ENCODE measurements around the gene RASA3.

Gene RASA3

GRCh38 chr13:114026481-114026880 is 105.9 kb downstream of the RASA3 start:
- Histone ChIP-seq H3K36me3 (replicated peaks; ENCODE audit: insufficient read depth, low read length) (peaks cover 18% of the 10 kb centered on the region), H3K4me3 (ENCODE audit: low read length) (peak overlapping the region; percentile 55), H3K4me1 (ENCODE audit: low read length) (peaks cover 47% of the 10 kb centered on the region), H3F3A (ENCODE audit: insufficient read depth, low read length) (peaks cover 45% of the 10 kb centered on the region), H2AFZ (ENCODE audit: low read length) (no peak overlapping the region), H3K9me2 (replicated peaks; ENCODE audit: insufficient read depth, low read length) (no peaks in the 10 kb centered on the region), H3K4me2 (ENCODE audit: low read depth, low read length) (peak overlapping the region; percentile 92), H3K27me3 (replicated peaks; ENCODE audit: insufficient read depth, low read length) (no peaks in the 10 kb centered on the region), H4K20me1 (ENCODE audit: insufficient read depth, low read length) (no peaks in the 10 kb centered on the region), H3K79me2 (ENCODE audit: low read length) (peaks cover 76% of the 10 kb centered on the region), H3K27ac (ENCODE audit: low read length) (peak overlapping the region; percentile 99), H3K9ac (ENCODE audit: low read length) (peak overlapping the region; percentile 81), H3K9me3 (replicated peaks; ENCODE audit: insufficient read depth, low read length) (no peaks in the 10 kb centered on the region)
- DNase-seq: no peak
- TF ChIP-seq EZH2 (optimal IDR thresholded peaks at IDR 0.05; ENCODE audit: low read depth, low read length) (no peak), CTCF (IDR thresholded peaks at IDR 0.05; ENCODE audit: low read length) (no peak), EZH2phosphoT487 (IDR thresholded peaks at IDR 0.05; ENCODE audit: low read length) (no peak)

- no peak overlapping the region for H2AFZ ChIP-seq (ENCODE audit: low read length)
- H3K27ac ChIP-seq (ENCODE audit: low read length): peak overlapping the region; percentile 99
- peaks cover 45% of the 10 kb centered on the region for H3F3A ChIP-seq (ENCODE audit: insufficient read depth, low read length)
- TF ChIP-seq EZH2phosphoT487 (IDR thresholded peaks at IDR 0.05; ENCODE audit: low read length) (no peak), EZH2 (optimal IDR thresholded peaks at IDR 0.05; ENCODE audit: low read depth, low read length) (no peak), CTCF (IDR thresholded peaks at IDR 0.05; ENCODE audit: low read length) (no peak)
- peak overlapping the region; percentile 92 for H3K4me2 ChIP-seq (ENCODE audit: low read depth, low read length)
- H3K9me2 ChIP-seq (replicated peaks; ENCODE audit: insufficient read depth, low read length): no peaks in the 10 kb centered on the region
- peaks cover 18% of the 10 kb centered on the region for H3K36me3 ChIP-seq (replicated peaks; ENCODE audit: insufficient read depth, low read length)
- H4K20me1 ChIP-seq (ENCODE audit: insufficient read depth, low read length): no peaks in the 10 kb centered on the region
- peaks cover 47% of the 10 kb centered on the region for H3K4me1 ChIP-seq (ENCODE audit: low read length)
- peak; percentile 79 for DNase-seq
- H3K9ac ChIP-seq (ENCODE audit: low read length): peak overlapping the region; percentile 81
- peaks cover 76% of the 10 kb centered on the region for H3K79me2 ChIP-seq (ENCODE audit: low read length)
- peak overlapping the region; percentile 55 for H3K4me3 ChIP-seq (ENCODE audit: low read length)
- H3K27me3 ChIP-seq (replicated peaks; ENCODE audit: insufficient read depth, low read length): no peaks in the 10 kb centered on the region
- no peaks in the 10 kb centered on the region for H3K9me3 ChIP-seq (replicated peaks; ENCODE audit: insufficient read depth, low read length)
Observed at GRCh38 chr13:114025714-114026431, 106.5 kb downstream of the RASA3 start.

GRCh38 chr13:114025405-114025713 is 107.1 kb downstream of the RASA3 start:
- Histone ChIP-seq H3K4me3 (ENCODE audit: low read length) (peak overlapping the region; percentile 39; the same call in 1 of the 2 replicates), H2AFZ (ENCODE audit: low read length) (no peak overlapping the region), H3K79me2 (ENCODE audit: low read length) (peaks cover 76% of the 10 kb centered on the region), H3K4me1 (ENCODE audit: low read length) (peaks cover 47% of the 10 kb centered on the region), H3K9me2 (replicated peaks; ENCODE audit: insufficient read depth, low read length) (no peaks in the 10 kb centered on the region), H3K27me3 (replicated peaks; ENCODE audit: insufficient read depth, low read length) (no peaks in the 10 kb centered on the region), H3K9ac (ENCODE audit: low read length) (peak overlapping the region; percentile 81), H4K20me1 (ENCODE audit: insufficient read depth, low read length) (no peaks in the 10 kb centered on the region), H3K4me2 (ENCODE audit: low read depth, low read length) (peak overlapping the region; percentile 92), H3K9me3 (replicated peaks; ENCODE audit: insufficient read depth, low read length) (no peaks in the 10 kb centered on the region), H3K36me3 (replicated peaks; ENCODE audit: insufficient read depth, low read length) (peaks cover 19% of the 10 kb centered on the region), H3K27ac (ENCODE audit: low read length) (peak overlapping the region; percentile 99), H3F3A (ENCODE audit: insufficient read depth, low read length) (peaks cover 45% of the 10 kb centered on the region)
- TF ChIP-seq EZH2phosphoT487 (IDR thresholded peaks at IDR 0.05; ENCODE audit: low read length): no peak
- TF ChIP-seq CTCF (IDR thresholded peaks at IDR 0.05; ENCODE audit: low read length): no peak
- no peak for TF ChIP-seq EZH2 (optimal IDR thresholded peaks at IDR 0.05; ENCODE audit: low read depth, low read length)
- DNase-seq: no peak

Measured in MM.1S (cell line).